Keratinocyte (primary cell): Measurements from ENCODE around the gene ZFP36.

Experiments
- EZH2 ChIP-seq: IDR thresholded peaks from one replicate; pipeline ENCODE4 v1.6.1; 2012; ENCODE audit warnings: inconsistent platforms, mild to moderate bottlenecking, low read length, moderate library complexity
- TF ChIP-seq, protein P1 (sequence below), 3 experiments: IDR thresholded peaks in 1 of 3; conservative IDR thresholded peaks in 1 of 3; optimal IDR thresholded peaks in 1 of 3; 2 replicates in 2 of 3; 3 replicates in 1 of 3; pipeline versions ENCODE3 to v1.5.1; 2011; ENCODE audit warnings: low read length in 3 of 3, mild to moderate bottlenecking in 3 of 3, moderate library complexity in 2 of 3, control low read depth in 1 of 3, inconsistent platforms in 1 of 3; ENCODE audit not compliant: insufficient read depth in 2 of 3; ENCODE audit errors: extremely low read depth in 1 of 3

DNA sequence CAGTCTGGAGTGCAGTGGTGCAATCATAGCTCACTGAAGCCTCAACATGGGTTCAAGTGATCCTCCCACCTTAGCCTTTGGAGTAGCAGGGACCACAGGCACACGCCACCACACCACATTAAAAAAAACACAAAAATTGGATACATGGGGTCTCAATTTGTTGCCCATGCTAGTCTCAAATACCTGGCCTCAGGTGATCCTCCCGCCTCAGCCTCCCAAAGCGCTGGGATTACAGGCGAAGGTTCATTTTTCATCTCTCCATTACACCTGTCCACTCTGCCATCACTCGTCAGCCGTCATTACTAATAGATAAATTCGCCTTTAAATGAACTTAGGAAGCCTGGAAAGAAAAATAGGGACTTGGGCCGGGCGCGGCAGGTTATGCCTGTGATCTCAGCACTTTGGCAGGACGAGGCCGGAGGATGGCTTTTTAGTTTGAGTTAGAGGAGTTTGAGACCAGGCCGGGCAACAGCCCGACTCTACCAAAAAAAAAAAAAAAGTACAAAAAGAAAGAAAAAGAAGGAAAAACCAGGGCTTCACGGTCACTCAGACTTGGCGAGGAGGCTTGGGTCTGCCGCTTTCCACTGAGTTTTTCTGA, 38.0 kb downstream of the ZFP36 start:
- TF ChIP-seq EZH2: no peak
- TF ChIP-seq, protein P1, sequence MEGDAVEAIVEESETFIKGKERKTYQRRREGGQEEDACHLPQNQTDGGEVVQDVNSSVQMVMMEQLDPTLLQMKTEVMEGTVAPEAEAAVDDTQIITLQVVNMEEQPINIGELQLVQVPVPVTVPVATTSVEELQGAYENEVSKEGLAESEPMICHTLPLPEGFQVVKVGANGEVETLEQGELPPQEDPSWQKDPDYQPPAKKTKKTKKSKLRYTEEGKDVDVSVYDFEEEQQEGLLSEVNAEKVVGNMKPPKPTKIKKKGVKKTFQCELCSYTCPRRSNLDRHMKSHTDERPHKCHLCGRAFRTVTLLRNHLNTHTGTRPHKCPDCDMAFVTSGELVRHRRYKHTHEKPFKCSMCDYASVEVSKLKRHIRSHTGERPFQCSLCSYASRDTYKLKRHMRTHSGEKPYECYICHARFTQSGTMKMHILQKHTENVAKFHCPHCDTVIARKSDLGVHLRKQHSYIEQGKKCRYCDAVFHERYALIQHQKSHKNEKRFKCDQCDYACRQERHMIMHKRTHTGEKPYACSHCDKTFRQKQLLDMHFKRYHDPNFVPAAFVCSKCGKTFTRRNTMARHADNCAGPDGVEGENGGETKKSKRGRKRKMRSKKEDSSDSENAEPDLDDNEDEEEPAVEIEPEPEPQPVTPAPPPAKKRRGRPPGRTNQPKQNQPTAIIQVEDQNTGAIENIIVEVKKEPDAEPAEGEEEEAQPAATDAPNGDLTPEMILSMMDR (optimal IDR thresholded peaks at IDR 0.05 in 1 of 3, IDR thresholded peaks at IDR 0.05 in 1 of 3, conservative IDR thresholded peaks at IDR 0.05 in 1 of 3; ENCODE audit: extremely low read depth in 1 of 3, insufficient read depth in 2 of 3, low read length in 3 of 3): no peak
